Fibroblast of the aortic adventitia (primary cell): Measurements from ENCODE around the gene CKAP2L. TPM values are rescaled to one million over a fixed set of nuclear protein-coding genes. Genes with fewer than 3 reads are reported as not detected.

Experiments used
- DNase-seq: peaks from one replicate; pipeline ENCODE4 v3.0.0-alpha.2; 2010; ENCODE audit warnings: low read depth
- H3K4me3 ChIP-seq: 2 replicates; pipeline ENCODE4 v1.5.1; 2011; ENCODE audit warnings: low read depth, mild to moderate bottlenecking, control low read depth, low read length, moderate library complexity
- CTCF ChIP-seq: IDR thresholded peaks from 2 replicates; pipeline ENCODE4 v1.5.1; 2011; ENCODE audit warnings: mild to moderate bottlenecking, low read length, control low read depth, inconsistent platforms; ENCODE audit not compliant: insufficient read depth
- total RNA-seq: library from RNA; depleted of rRNA; stranded (reverse); fragments of >200 nt; gene quantifications from 2 replicates; pipeline ENCODE4 v1.2.3, GENCODE V29; 2012; ENCODE audit warnings: low replicate concordance

CKAP2L gene
- total RNA-seq, 1 donor, result 26.4 TPM

- H3K4me3 ChIP-seq, result no peak overlapping the region
- no peak for TF ChIP-seq CTCF
- no peak for DNase-seq
These were observed 58.8 kb downstream of the CKAP2L start for GRCh38 chr2:112705575-112705974.

- no peak for TF ChIP-seq CTCF
- H3K4me3 ChIP-seq, result no peak overlapping the region
- no peak for DNase-seq
These were observed 60.7 kb downstream of the CKAP2L start for GRCh38 chr2:112703684-112704083.

- no peak for TF ChIP-seq CTCF
- H3K4me3 ChIP-seq, result no peak overlapping the region
- DNase-seq, result peak; percentile 59
These were observed 63.4 kb downstream of the CKAP2L start for GRCh38 chr2:112701052-112701451.

- no peak for DNase-seq
- H3K4me3 ChIP-seq, result no peak overlapping the region
- TF ChIP-seq CTCF, result no peak
These were observed 64.3 kb downstream of the CKAP2L start for GRCh38 chr2:112699984-112700667.

GRCh38 chr2:112698834-112699515, 65.4 kb downstream of the CKAP2L start:
- DNase-seq, result no peak
- no peak overlapping the region for H3K4me3 ChIP-seq
- TF ChIP-seq CTCF, result no peak

- TF ChIP-seq CTCF, result no peak
- no peak for DNase-seq
- no peak overlapping the region for H3K4me3 ChIP-seq
These were observed 70.2 kb downstream of the CKAP2L start for GRCh38 chr2:112694182-112694581.
